GM19372 (cell line): ENCODE measurements around the gene MPG.
"Not testable (repeated sequence)": the region's sequence is repeated elsewhere in the genome, so short reads cannot be mapped to it uniquely, and the experiment has no call there.

Source experiments
- ATAC-seq: cut with Tn5 transposase; IDR thresholded peaks from one replicate; pipeline ENCODE4 v1.9.1; 2021; ENCODE audit warnings: mild to moderate bottlenecking, low read depth, moderate library complexity; ENCODE audit not compliant: unreplicated experiment

The MPG gene, protein sequence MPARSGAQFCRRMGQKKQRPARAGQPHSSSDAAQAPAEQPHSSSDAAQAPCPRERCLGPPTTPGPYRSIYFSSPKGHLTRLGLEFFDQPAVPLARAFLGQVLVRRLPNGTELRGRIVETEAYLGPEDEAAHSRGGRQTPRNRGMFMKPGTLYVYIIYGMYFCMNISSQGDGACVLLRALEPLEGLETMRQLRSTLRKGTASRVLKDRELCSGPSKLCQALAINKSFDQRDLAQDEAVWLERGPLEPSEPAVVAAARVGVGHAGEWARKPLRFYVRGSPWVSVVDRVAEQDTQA

DNA sequence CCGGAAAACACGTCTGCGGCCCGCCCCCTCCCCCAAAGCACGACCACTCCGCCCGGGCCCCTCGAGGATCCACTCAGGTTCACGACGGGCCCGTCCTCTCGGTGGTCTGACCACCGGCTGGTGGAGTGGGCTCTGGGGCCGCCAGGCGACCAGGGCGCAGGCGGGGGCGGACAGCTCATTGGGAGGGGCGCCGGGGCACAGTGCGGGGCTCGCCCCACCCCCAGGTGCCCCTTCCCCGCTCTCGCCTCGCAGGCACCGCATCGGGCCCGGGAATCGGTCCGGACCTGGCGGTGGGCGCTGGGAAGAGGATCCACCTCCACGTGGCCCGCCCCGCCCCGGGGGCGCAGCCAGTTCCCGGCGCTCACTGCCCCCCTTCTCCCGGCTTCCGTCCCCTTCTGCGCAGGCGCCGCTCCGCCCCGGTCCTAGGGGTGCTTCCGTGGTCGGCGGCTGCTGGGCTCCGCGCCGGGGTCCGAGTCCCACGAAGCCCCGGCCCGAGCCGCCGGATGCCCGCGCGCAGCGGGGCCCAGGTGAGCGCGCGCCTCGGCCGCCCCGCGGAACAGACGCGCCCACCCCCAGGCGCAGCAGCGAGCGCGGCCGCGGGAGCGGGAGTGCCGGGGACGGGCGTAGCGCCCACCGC, at the start of gene MPG:
MPG (plus strand) TSS at position 419 of the 637 bp plus-strand sequence; CDS start at position 504, 85 bp downstream.
- peak; percentile 76 for ATAC-seq

DNA sequence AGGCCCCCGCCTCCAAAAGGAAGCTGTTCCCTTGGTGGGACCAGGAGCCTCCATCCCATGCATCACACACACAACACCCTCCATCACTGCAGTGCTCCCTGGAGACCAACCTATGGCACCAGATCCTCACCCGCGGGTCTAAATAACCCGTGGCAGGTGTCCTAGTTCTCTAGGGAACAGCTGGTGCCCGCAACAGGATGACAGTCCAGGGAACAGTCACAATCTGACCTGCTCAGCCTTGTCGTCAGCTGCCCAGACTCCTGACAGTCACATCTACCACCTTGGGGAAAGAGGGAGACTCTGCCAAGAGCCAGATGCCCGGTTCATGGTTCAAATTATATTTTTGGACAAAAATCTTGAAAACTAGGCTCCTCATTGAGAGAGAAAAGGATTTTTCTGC, 47.4 kb upstream of the MPG start:
- not testable (repeated sequence) for ATAC-seq

DNA sequence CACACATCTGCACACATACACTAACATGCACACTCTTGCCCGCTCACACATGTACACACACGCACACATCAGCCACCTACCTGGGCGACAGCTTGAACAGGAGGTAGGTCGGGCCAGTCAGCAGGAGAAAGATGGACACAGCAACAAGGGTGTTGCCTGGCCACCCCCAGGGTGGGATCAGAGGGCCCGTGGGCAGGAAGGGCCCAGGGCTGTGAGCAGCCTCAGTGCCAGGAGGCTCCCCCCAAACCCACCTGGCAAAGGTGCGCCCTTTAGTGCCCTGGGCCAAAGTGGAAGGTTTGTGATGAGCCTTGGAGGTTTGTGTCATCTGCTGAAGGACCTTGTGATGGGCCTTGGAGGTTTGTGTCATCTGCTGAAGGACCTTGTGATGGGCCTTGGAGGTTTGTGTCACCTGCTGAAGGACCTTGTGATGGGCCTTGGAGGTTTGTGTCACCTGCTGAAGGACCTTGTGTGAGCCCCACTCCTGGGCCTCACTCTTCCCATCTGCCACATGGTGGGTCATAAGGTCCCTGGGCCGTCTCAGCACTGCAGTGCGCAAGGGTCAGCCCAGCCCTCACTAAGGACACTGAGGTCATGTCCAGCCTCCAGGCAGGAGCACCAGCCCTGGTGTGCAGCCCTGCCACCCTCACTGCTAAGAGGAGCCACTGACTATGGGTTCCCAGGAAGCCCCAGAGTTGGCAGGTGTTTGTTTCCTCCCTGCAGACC, 44.7 kb upstream of the MPG start:
- not testable (repeated sequence) for ATAC-seq

DNA sequence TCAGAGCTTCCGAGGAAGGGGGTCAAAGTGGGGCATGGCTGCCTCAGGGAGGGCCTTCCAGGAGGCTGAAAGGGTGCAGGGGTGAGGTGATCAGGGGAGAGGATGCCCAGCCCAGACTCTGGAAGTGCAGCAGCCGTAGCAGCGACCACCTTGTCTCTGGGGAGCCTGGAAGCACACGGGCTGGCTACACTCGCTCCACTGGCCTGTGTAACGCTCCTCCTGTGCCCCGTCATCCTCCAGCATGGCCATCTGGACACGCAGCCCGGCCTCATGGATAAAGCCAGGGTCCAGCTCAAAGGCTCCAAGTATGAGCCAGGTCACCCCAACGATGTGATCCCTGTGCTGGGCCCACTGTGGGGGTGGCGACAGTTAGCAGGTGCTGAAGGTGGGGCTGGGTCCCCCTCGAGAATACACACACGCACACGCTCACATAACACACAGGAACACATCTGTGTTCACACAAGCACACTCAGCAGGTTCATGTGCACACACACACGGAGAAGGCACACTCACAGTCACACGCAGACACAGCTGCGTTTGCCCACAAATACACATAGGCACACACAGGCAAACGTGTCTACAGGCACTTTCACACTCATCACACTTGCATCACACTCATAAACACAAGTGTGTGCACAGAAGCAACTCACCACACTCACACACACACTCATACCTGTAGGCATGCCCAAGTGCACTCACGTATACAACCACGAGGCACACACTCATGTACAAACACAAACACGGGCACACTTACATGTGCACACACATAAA, 44.0 kb upstream of the MPG start:
- no peak for ATAC-seq

DNA sequence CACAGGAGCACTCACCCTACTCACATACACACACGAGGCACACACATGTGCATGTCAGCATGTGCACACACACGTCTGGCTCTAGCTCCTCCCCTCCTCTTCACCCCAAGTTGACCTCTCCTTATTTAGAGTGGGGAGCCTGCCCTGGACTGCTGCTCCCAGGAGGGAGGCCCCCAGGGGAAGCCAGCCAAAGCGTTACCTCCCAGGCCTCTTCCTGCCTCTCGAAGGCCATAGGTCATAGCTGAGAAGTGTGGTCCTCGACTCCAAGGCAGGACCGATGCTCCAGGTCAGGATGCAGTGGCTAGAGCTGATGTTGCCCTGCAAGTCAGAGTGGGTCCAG, 43.4 kb upstream of the MPG start:
- no peak for ATAC-seq

DNA sequence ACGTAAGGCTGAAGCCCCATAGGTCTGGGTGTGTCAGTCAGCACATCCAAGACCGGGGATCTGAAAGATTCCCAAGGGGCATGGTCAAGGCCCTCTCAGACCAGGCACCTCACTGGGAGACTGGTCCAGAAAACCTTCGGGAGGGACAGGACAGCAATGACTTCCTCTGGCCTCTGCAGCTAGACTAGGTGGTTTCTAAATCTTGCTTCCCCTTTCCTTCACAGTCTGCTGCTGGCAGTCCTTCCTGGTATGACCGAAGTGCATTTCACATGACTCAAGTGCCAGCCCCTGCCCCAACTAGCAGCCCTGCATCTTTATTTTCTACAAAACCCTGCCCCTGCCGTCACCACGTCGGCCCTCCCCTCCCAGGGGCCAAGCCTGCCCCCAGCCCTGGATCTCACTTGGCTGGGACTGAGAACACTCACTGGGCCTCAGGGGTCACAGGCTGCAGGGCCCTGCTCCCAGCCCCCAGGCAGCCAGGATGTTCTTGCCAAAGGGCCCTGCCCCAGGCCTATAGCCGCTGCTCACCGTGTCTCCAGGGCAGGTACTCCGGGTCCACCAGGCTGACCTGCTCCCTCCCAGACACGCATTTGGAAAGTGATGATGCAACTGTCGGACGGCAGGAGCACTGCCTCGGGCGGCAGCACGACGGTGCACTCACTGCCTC, 42.9 kb upstream of the MPG start:
- ATAC-seq: no peak

DNA sequence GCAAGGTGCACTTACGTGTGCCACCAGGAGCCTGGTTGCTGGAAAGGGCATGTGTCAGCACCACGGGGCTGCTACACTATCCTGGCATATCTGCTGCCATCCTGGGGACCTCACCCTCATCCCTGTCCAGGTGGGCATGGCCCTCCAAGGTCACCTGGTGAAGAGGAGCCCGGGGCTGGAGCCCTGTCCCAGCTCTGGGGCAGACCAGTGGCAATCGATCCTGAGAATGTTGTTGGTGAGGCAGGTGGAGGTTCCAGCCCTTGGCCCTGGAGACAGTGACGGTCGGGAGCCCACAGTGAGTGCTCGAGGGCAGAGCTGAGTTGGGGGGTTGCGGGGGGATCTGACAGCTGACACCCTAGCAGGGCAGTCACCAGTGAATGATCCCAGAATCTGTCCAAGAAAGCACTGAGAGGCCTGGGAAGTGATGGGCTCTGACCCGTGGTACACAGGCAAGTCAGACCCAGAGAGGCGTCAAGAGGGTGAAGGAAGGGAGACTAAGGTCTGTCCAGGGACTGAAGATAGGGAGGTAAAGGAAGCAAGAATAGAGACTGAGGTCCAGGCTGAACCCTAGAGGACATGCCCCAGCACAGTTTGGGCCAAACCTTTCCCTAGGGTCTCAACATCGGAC, 42.2 kb upstream of the MPG start:
- no peak for ATAC-seq

DNA sequence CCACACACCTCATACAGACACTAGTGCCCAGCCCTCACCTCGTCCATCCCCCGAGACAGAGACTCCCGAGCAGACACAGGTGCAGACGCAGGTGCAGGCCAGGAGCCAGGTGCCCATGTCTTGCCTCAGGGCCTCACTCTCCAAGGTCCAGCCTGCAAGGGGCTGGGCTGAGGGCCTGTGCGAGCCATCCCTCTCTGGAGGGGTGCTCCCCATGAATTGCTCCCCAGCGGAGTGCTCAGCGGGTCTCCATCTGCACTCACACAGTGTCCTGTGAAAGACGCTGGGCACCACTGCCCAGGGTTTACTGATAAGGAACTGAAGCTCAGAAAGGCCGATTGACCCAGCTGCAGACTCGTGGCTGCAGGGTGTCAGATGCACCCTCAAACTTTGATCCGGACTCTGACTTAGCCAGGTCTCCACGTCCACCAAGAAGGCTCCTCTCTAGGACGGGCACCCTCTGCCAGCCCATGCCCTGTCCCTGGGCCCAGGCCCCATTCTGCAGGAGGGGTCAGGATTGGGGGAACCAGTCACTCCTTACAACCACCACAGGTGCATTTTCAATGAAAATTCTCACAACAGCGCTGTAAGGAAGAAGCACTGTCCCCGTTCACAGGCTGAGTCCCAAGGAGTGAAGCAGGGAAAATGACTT, 41.6 kb upstream of the MPG start:
- no peak for ATAC-seq

DNA sequence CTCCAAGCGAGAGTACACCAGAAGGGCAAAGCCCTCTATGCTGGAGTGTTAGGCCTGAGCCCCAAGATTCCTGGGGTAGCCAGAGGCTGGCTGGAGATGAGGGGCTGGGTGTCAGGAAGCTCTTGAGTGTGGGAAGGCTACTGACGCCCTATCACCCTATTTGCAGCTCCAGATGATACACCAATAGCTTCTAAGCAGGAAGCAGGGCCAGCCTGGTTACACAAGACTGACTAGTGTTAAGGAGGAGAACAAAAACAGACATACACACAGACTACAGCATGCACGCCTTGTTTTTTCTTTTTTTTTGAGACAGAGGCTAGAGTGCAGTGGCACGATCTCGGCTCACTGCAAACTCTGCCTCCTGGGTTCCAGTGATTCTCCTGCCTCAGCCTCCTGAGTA, 40.5 kb upstream of the MPG start:
- no peak for ATAC-seq

DNA sequence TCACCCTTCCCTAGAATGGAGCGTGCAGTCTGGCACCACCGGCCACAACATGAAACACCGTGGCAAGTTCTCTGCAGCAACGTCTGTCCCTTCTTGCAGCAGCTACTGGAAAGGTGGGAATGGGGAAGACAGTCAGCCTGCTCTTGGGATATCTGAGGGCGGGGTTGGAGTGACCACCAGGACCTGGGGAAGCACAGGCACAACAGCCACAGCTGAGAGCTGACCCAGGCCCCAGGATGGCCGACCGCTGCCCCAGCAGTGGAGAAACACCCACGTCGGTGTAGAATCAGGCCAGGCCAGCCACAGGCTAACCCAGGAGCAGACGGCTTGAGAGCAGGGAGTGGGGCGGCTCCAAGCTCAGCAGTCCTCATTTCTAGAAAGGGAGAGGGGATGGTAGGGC, 39.8 kb upstream of the MPG start:
- ATAC-seq: not testable (repeated sequence)

DNA sequence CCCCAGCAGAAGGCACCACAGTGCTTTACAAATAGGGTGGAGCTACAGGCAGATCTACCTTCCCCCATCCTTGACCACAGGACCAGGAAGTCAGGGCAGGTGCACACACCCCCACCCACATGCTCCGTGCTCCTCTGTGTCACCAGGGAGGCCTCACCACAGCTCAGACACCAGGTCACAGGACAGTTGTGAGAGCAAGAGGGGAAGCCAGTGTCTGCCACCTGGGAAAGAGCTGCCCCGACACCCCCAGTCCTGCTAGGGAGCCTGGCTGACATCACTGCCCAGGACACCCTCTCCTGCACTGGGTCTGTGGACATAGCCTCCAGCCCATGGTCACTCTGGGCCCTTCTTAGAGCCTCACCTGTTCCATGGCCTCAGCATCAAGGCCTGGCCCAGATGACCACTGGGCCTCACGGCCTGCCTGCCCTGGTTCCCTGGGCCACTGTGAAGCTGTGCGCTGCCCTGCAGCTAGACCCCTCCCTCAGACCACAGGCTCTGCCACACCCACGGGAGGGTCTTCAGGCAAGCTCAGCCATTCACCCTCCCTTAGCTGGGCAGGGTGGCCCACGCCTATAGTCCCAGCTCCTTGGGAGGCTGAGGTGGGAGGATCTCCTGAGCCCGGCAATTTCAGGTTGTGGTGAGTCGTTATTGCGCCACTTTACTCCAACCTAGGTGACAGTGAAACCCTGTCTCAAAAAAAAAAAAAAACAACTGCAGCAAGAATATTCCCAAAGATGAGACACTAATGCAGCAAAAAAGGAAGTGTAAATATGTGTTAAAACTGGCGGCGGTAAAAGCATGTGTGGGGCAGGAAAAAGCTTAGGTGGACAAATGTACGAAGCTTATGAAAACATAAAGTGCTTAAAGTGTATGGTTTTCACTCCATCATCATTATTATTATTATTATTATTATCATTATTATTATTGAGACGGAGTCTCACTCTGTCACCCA, 38.8 kb upstream of the MPG start:
- ATAC-seq: peak; percentile 79

DNA sequence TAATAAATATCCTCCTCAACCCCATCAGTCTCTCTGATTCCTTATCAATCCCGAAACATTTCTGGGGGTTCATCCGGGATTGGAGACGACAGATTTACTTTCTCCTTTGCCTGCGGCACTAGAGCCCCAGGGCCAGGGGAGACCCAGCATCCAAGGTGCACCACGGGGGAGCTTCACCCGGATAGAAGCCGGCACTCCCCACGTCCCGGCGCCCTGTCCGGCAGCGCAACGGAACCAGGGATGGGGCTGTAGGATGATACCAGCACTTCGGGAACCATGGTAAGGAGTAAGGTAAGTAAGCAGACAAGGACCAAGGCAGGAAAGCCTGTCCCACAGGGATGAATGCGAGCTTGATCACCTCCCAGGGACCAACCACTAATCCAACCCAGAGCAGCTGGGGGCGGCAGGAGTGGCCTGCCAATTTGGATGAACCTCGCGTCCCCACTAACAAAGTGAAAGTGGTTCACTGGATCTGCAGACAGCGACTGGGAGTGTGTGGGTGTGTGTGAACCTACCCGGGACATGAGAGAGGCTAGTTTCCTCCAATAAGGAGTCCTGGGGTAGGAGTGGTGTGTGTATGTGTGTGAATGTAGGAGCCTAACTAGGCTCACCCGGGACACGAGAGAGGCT, 36.5 kb upstream of the MPG start:
- no peak for ATAC-seq

DNA sequence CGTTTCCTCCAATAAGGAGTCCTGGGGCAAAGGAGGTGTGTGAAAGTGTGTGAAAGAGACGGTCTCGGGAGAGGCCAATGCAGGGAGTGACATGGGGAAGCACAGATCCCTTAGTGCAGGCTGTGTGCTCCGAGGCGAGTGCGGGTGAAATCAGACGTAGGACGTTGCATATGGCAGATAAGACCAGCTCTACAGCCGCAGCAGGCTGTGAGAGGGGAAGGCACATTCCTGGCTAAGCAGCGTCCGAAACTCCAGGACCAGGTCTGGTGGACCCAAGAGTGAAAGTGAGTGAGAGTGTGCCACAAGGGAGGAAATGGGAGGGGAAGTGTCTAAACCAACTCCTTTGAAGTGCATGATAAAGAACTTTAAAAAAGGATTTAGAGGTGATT, 36.0 kb upstream of the MPG start:
- ATAC-seq: no peak

DNA sequence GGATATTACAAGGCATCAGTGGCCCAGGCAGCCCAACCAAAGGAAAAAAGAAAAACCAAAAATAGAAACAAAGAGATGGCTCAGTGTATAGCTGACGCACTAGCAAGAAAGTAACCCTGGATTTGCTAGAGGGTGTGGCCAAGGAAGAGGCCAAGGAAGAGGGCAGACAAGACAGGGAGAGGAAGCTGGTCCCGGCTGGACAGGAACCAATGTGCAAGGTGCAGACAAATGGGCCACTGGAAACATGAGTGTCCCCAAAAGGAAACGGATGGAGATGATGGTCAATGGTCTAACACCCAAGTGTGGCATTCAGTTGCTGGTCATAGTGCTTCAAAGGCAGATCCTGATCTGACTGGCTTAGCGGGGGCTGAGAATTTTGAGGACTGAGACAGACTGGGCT, 35.3 kb upstream of the MPG start:
- no peak for ATAC-seq

DNA sequence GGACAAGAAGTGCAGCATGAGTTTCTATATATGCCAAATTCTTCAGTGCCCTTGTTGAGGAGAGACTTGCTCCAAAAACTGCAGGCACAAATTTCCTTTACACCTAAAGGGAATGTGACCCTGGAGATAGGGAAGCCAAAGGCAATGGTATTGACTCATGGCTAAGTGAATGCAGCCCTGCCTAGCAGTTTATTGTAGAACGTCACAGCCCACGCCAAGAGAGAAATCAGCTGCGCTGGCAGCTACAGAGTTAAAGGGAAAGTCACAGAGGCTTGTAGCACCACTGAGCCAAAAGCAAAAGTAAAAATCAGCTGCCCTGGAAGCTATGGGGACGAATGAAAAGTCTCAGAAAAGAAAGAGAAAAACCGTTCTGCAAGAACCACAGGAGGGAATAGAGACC, 34.7 kb upstream of the MPG start:
- no peak for ATAC-seq

DNA sequence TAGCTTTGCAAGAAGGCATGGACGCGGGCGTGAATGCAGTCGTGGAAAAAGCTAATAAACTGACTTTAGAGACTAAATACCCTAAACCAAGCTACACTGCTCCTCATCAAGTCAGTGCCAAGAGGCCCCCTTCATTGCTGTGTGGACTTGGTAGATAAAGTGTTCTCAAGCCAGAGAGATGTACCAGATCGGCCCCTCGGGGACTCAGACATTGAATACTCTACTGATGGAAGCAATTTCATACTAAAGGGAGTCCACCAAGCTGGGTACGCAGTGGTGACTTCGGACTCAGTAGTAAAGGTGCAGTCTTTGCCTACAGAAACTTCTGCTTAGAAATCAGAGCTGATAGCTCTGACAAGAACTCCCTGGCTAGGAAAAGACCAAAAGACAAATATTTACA, 33.4 kb upstream of the MPG start:
- ATAC-seq: no peak

DNA sequence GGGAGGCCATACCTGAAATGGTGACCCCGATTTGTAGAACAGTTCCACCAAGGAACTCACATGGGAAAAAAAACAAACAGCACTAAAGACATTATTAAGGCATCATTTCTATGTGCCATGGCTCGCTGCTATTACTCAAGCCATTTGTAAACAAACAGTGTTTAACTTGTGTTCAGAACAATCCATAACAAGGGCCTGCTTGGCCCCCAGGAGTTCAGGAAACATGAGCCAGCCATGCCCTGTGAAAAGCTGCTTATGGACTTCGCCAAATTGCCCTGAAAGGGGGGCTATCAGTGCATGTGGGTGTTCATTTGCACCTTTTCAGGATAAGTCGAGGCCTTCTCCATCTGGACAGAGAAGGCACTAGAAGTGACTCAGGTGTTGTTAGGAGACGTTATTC, 32.6 kb upstream of the MPG start:
- no peak for ATAC-seq

DNA sequence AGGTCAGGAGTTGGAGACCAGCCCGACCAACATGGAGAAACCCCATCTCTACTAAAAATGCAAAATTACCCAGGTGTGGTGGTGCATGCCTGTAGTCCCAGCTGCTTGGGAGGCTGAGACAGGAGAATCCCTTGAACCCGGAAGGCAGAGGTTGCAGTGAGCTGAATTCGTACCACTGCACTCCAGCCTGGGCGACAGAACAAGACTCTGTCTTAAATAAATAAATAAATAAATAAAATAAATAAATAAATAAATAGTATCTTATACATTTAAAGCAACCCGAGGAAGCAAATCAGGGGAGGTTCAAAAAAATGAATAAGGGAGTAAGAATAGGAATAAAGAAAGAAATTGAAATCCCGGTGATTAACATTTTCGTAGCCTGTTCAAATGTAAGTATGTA, 31.5 kb upstream of the MPG start:
- not testable (repeated sequence) for ATAC-seq
